ENCODE results near the gene ZFYVE21.

The ZFYVE21 gene

GRCh38 chr14:103762036-103762435 is 46.4 kb downstream of the ZFYVE21 start:
- H3K9me3 ChIP-seq (replicated peaks in 1 of 11) = peaks cover 0 to 6% (median 4%) of the 10 kb centered on the region in 11 experiments; a peak in 6 of 22 replicates
- no peaks in the 10 kb centered on the region for H4K20me1 ChIP-seq
- H3K9ac ChIP-seq = no peak overlapping the region
- H3K4me2 ChIP-seq = no peak overlapping the region
- no peaks in the 10 kb centered on the region for H3K27me3 ChIP-seq
- H3K4me3 ChIP-seq = no peak overlapping the region
- TF ChIP-seq Cebpa-rat (IDR thresholded peaks at IDR 0.05) = no peak
- H3K4me1 ChIP-seq = peaks cover 0 to 4% (median 0%) of the 10 kb centered on the region in 10 experiments; a peak in 2 of 20 replicates
- H3K27ac ChIP-seq = no peak overlapping the region
- peaks cover 0 to 15% (median 0%) of the 10 kb centered on the region in 11 experiments; a peak in 6 of 22 replicates for H3K36me3 ChIP-seq

- Histone ChIP-seq H3K9ac (no peak overlapping the region), H3K27ac (no peak overlapping the region), H3K27me3 (no peaks in the 10 kb centered on the region), H3K4me1 (peaks cover 0 to 4% (median 0%) of the 10 kb centered on the region in 10 experiments; a peak in 2 of 20 replicates), H3K4me3 (no peak overlapping the region), H3K36me3 (peaks cover 0 to 15% (median 0%) of the 10 kb centered on the region in 11 experiments; a peak in 6 of 22 replicates), H3K4me2 (0 out of 22 replicates have a peak overlapping the region, but pooled peaks of 1 of the 11 experiments have one; percentile 3), H4K20me1 (no peaks in the 10 kb centered on the region), H3K9me3 (replicated peaks in 1 of 11) (peaks cover 0 to 6% (median 4%) of the 10 kb centered on the region in 11 experiments; a peak in 6 of 22 replicates)
- no peak for TF ChIP-seq Cebpa-rat (IDR thresholded peaks at IDR 0.05)
These were observed 46.9 kb downstream of the ZFYVE21 start for GRCh38 chr14:103762541-103762940.

GRCh38 chr14:103763730-103764488 is 48.3 kb downstream of the ZFYVE21 start:
- H3K4me2 ChIP-seq = no peak overlapping the region
- no peaks in the 10 kb centered on the region for H4K20me1 ChIP-seq
- no peaks in the 10 kb centered on the region for H3K27me3 ChIP-seq
- H3K9me3 ChIP-seq (replicated peaks in 1 of 11) = peaks cover 0 to 6% (median 4%) of the 10 kb centered on the region in 11 experiments; a peak in 6 of 22 replicates
- H3K4me1 ChIP-seq = peaks cover 0 to 4% (median 0%) of the 10 kb centered on the region in 10 experiments; a peak in 2 of 20 replicates
- H3K9ac ChIP-seq = no peak overlapping the region
- peaks cover 0 to 15% (median 0%) of the 10 kb centered on the region in 11 experiments; a peak in 6 of 22 replicates for H3K36me3 ChIP-seq
- no peak overlapping the region for H3K4me3 ChIP-seq
- no peak for TF ChIP-seq Cebpa-rat (IDR thresholded peaks at IDR 0.05)
- no peak overlapping the region for H3K27ac ChIP-seq

- no peak overlapping the region for H3K9ac ChIP-seq
- H3K4me3 ChIP-seq = no peak overlapping the region
- no peak overlapping the region for H3K4me2 ChIP-seq
- H3K27ac ChIP-seq = no peak overlapping the region
- no peak for TF ChIP-seq Cebpa-rat (IDR thresholded peaks at IDR 0.05)
- no peaks in the 10 kb centered on the region for H3K27me3 ChIP-seq
- peaks cover 0 to 15% (median 0%) of the 10 kb centered on the region in 11 experiments; a peak in 6 of 22 replicates for H3K36me3 ChIP-seq
- H4K20me1 ChIP-seq = no peaks in the 10 kb centered on the region
- peaks cover 0 to 4% (median 0%) of the 10 kb centered on the region in 10 experiments; a peak in 2 of 20 replicates for H3K4me1 ChIP-seq
- peaks cover 0 to 6% (median 4%) of the 10 kb centered on the region in 11 experiments; a peak in 6 of 22 replicates for H3K9me3 ChIP-seq (replicated peaks in 1 of 11)
These were observed 49.9 kb downstream of the ZFYVE21 start for GRCh38 chr14:103765526-103765925.

- Histone ChIP-seq H3K4me1 (peaks cover 0 to 4% (median 0%) of the 10 kb centered on the region in 10 experiments; a peak in 2 of 20 replicates), H3K36me3 (peaks cover 0 to 31% (median 6%) of the 10 kb centered on the region in 11 experiments; a peak in 12 of 22 replicates), H3K9ac (no peak overlapping the region), H4K20me1 (no peaks in the 10 kb centered on the region), H3K4me2 (no peak overlapping the region), H3K9me3 (replicated peaks in 1 of 11) (peaks cover 7 to 15% (median 12%) of the 10 kb centered on the region in 11 experiments), H3K27ac (no peak overlapping the region), H3K4me3 (no peak overlapping the region), H3K27me3 (no peaks in the 10 kb centered on the region)
- no peak for TF ChIP-seq Cebpa-rat (IDR thresholded peaks at IDR 0.05)
These were observed 51.8 kb downstream of the ZFYVE21 start for GRCh38 chr14:103767336-103767894.

- Histone ChIP-seq H3K4me3 (no peak overlapping the region), H3K9ac (no peak overlapping the region), H3K27ac (no peak overlapping the region), H4K20me1 (no peaks in the 10 kb centered on the region), H3K4me2 (no peak overlapping the region), H3K9me3 (replicated peaks in 1 of 11) (peaks cover 12 to 17% (median 14%) of the 10 kb centered on the region in 11 experiments), H3K36me3 (peaks cover 0 to 36% (median 8%) of the 10 kb centered on the region in 11 experiments; a peak in 14 of 22 replicates), H3K4me1 (no peaks in the 10 kb centered on the region; a peak in 1 of 20 replicates), H3K27me3 (no peaks in the 10 kb centered on the region)
- TF ChIP-seq Cebpa-rat (IDR thresholded peaks at IDR 0.05) = no peak
These were observed 54.9 kb downstream of the ZFYVE21 start for GRCh38 chr14:103770500-103770899.

GRCh38 chr14:103770902-103771301 is 55.3 kb downstream of the ZFYVE21 start:
- Histone ChIP-seq H4K20me1 (no peaks in the 10 kb centered on the region), H3K4me1 (no peaks in the 10 kb centered on the region), H3K36me3 (peaks cover 0 to 38% (median 9%) of the 10 kb centered on the region in 11 experiments; a peak in 14 of 22 replicates), H3K4me2 (no peak overlapping the region), H3K4me3 (no peak overlapping the region), H3K9ac (no peak overlapping the region), H3K9me3 (replicated peaks in 1 of 11) (peaks cover 11 to 17% (median 12%) of the 10 kb centered on the region in 11 experiments), H3K27me3 (no peaks in the 10 kb centered on the region), H3K27ac (no peak overlapping the region)
- no peak for TF ChIP-seq Cebpa-rat (IDR thresholded peaks at IDR 0.05)

GRCh38 chr14:103772078-103772712 is 56.6 kb downstream of the ZFYVE21 start:
- peaks cover 0 to 5% (median 0%) of the 10 kb centered on the region in 10 experiments; a peak in 1 of 20 replicates for H3K4me1 ChIP-seq
- TF ChIP-seq Cebpa-rat (IDR thresholded peaks at IDR 0.05) = no peak
- no peak overlapping the region for H3K27ac ChIP-seq
- H4K20me1 ChIP-seq = no peaks in the 10 kb centered on the region
- H3K9me3 ChIP-seq (replicated peaks in 1 of 11) = peaks cover 11 to 23% (median 12%) of the 10 kb centered on the region in 11 experiments
- H3K36me3 ChIP-seq = peaks cover 2 to 48% (median 10%) of the 10 kb centered on the region in 11 experiments; a peak in 16 of 22 replicates
- H3K4me2 ChIP-seq = no peak overlapping the region
- H3K4me3 ChIP-seq = no peak overlapping the region
- H3K27me3 ChIP-seq = no peaks in the 10 kb centered on the region
- H3K9ac ChIP-seq = no peak overlapping the region
